Gastrocnemius medialis (tissue), 4 donors: Measurements from ENCODE around the gene OPCML.

Experiments
- POLR2A ChIP-seq, 2 donors: fragments of 450-650 bp; IDR thresholded peaks; one replicate each; pipeline ENCODE4 v1.6.1; 2017; ENCODE audit warnings: antibody characterized with exemption in 2 of 2, mild to moderate bottlenecking in 2 of 2, moderate library complexity in 2 of 2
- TF ChIP-seq, protein P1 (sequence below), 5 experiments: fragments of 450-650 bp in 3 of 5; fragments of 200-600 bp in 2 of 5; sonication (generic) in 2 of 5; IDR thresholded peaks in 4 of 5; conservative IDR thresholded peaks in 1 of 5; 1 replicate in 4 of 5; 2 replicates in 1 of 5; pipeline ENCODE4 v1.5.1; 2016 to 2019; ENCODE audit warnings: antibody characterized with exemption in 5 of 5, mild to moderate bottlenecking in 3 of 5, moderate library complexity in 3 of 5

DNA sequence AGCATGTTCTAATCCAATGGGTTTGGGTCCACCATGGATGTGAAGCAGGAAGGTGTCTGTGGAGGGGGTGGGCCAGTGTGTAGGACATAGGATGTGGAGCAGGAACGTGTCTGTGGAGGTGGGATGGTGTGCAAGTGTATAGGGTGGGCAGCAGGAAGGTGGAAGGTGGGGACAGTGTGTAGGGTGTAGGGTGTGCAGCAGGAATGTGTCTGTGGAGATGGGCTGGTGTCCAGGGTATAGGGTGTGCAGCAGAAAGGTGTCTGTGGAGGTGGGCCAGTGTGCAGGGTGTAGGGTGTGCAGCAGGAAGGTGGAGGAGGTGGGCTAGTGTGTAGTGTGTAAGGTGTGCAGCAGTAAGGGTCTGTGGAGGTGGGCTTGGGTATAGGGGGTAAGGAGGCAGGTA is 1093.9 kb downstream of the OPCML start:
- TF ChIP-seq, protein P1, sequence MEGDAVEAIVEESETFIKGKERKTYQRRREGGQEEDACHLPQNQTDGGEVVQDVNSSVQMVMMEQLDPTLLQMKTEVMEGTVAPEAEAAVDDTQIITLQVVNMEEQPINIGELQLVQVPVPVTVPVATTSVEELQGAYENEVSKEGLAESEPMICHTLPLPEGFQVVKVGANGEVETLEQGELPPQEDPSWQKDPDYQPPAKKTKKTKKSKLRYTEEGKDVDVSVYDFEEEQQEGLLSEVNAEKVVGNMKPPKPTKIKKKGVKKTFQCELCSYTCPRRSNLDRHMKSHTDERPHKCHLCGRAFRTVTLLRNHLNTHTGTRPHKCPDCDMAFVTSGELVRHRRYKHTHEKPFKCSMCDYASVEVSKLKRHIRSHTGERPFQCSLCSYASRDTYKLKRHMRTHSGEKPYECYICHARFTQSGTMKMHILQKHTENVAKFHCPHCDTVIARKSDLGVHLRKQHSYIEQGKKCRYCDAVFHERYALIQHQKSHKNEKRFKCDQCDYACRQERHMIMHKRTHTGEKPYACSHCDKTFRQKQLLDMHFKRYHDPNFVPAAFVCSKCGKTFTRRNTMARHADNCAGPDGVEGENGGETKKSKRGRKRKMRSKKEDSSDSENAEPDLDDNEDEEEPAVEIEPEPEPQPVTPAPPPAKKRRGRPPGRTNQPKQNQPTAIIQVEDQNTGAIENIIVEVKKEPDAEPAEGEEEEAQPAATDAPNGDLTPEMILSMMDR (IDR thresholded peaks at IDR 0.05 in 4 of 5, conservative IDR thresholded peaks at IDR 0.05 in 1 of 5) = no peak
- TF ChIP-seq POLR2A (IDR thresholded peaks at IDR 0.05) = no peak
